SK-N-SH (cell line): ENCODE results near the gene ATP6V1G2. TPM values are rescaled to one million over a fixed set of nuclear protein-coding genes. Genes with fewer than 3 reads are reported as not detected.

ENCODE experiments used
- polyA plus RNA-seq, 3 experiments: library from polyadenylated mRNA; depleted of rRNA; stranded (reverse); fragments of >200 nt; gene quantifications; 2 replicates each; pipeline ENCODE4 v1.2.3, GENCODE V29; 2012
- small RNA-seq, 7 experiments: library from RNA; depleted of rRNA; stranded (forward); fragments of <200 nt; gene quantifications; one replicate each; pipeline ENCODE3, GENCODE V24; 2012

ATP6V1G2 gene
- polyA plus RNA-seq, 1 of the 3 experiments (the other 2 are of a cell fraction), result 13.6 TPM

Small RNAs within 50 kb of the gene (small RNA-seq; reads per million reads assigned to genes)
- gene AL663061.1 (0 reads per million in 7 experiments), gene RF00019 (0 reads per million in 7 experiments), gene SNORD117 (20.1 to 379 (median 33.3) reads per million in 7 experiments), gene SNORD84 (0 reads per million in 7 experiments)

Other genes starting within 250 kb of the ATP6V1G2 start
- 18.7 and 18.9 TPM in 2 replicates for gene HLA-B, start 189.4 kb downstream of the ATP6V1G2 start, polyA plus RNA-seq (2012; rRNA removed)
- gene MICA, start 143.0 kb downstream of the ATP6V1G2 start, polyA plus RNA-seq (2012; rRNA removed), result 28.8 and 32.7 TPM in 2 replicates
- gene MICB, start 48.5 kb downstream of the ATP6V1G2 start, polyA plus RNA-seq (2012; rRNA removed), result 9.7 and 9.9 TPM in 2 replicates
- not detected in 2 replicates for gene MCCD1, start 17.6 kb downstream of the ATP6V1G2 start, polyA plus RNA-seq (2012; rRNA removed)
- gene DDX39B, start 4.6 kb downstream of the ATP6V1G2 start, polyA plus RNA-seq (2012; rRNA removed), result 502 and 556 TPM in 2 replicates
- 14.6 and 17.1 TPM in 2 replicates for gene NFKBIL1, start 1.0 kb upstream of the ATP6V1G2 start, polyA plus RNA-seq (2012; rRNA removed)
- gene LTA, start 25.7 kb upstream of the ATP6V1G2 start, polyA plus RNA-seq (2012; rRNA removed), result not detected in 2 replicates
- gene TNF, start 29.0 kb upstream of the ATP6V1G2 start, polyA plus RNA-seq (2012; rRNA removed), result not detected in 2 replicates
- gene LTB, start 35.8 kb upstream of the ATP6V1G2 start, polyA plus RNA-seq (2012; rRNA removed), result 0.10 and 0.16 TPM in 2 replicates
- gene LST1, start 39.7 kb upstream of the ATP6V1G2 start, polyA plus RNA-seq (2012; rRNA removed), result not detected in 2 replicates
- not detected in 2 replicates for gene NCR3, start 46.4 kb upstream of the ATP6V1G2 start, polyA plus RNA-seq (2012; rRNA removed)
- gene AIF1, start 68.6 kb upstream of the ATP6V1G2 start, polyA plus RNA-seq (2012; rRNA removed), result not detected in 2 replicates
- 36.1 and 76.1 TPM in 2 replicates for gene PRRC2A, start 74.1 kb upstream of the ATP6V1G2 start, polyA plus RNA-seq (2012; rRNA removed)
- gene BAG6, start 106.1 kb upstream of the ATP6V1G2 start, polyA plus RNA-seq (2012; rRNA removed), result 100 and 220 TPM in 2 replicates
- gene APOM, start 109.3 kb upstream of the ATP6V1G2 start, polyA plus RNA-seq (2012; rRNA removed), result 6.8 and 7.2 TPM in 2 replicates
- gene C6orf47, start 114.2 kb upstream of the ATP6V1G2 start, polyA plus RNA-seq (2012; rRNA removed), result 10.3 and 11.5 TPM in 2 replicates
- 18.3 and 19.1 TPM in 2 replicates for gene GPANK1, start 118.4 kb upstream of the ATP6V1G2 start, polyA plus RNA-seq (2012; rRNA removed)
- 97.3 and 101 TPM in 2 replicates for gene CSNK2B, start 119.5 kb upstream of the ATP6V1G2 start, polyA plus RNA-seq (2012; rRNA removed)
- gene LY6G5B, start 123.4 kb upstream of the ATP6V1G2 start, polyA plus RNA-seq (2012; rRNA removed), result 12.7 and 20.6 TPM in 2 replicates
- gene LY6G5C, start 134.5 kb upstream of the ATP6V1G2 start, polyA plus RNA-seq (2012; rRNA removed), result 0.60 and 1.1 TPM in 2 replicates
- gene ABHD16A, start 156.7 kb upstream of the ATP6V1G2 start, polyA plus RNA-seq (2012; rRNA removed), result 49.3 and 52.9 TPM in 2 replicates
- gene LY6G6F, start 160.3 kb upstream of the ATP6V1G2 start, polyA plus RNA-seq (2012; rRNA removed), result not detected in 2 replicates
- gene LY6G6D, start 168.7 kb upstream of the ATP6V1G2 start, polyA plus RNA-seq (2012; rRNA removed), result not detected in 2 replicates
- gene LY6G6C, start 175.1 kb upstream of the ATP6V1G2 start, polyA plus RNA-seq (2012; rRNA removed), result 0.08 TPM in 1 of 2 replicates, not detected in the other
- not detected in 2 replicates for gene MPIG6B, start 176.8 kb upstream of the ATP6V1G2 start, polyA plus RNA-seq (2012; rRNA removed)
- 147 and 180 TPM in 2 replicates for gene DDAH2, start 182.7 kb upstream of the ATP6V1G2 start, polyA plus RNA-seq (2012; rRNA removed)
- gene CLIC1, start 189.9 kb upstream of the ATP6V1G2 start, polyA plus RNA-seq (2012; rRNA removed), result 520 and 569 TPM in 2 replicates
- 16.0 and 19.5 TPM in 2 replicates for gene MSH5, start 193.4 kb upstream of the ATP6V1G2 start, polyA plus RNA-seq (2012; rRNA removed)
- 5.9 and 6.3 TPM in 2 replicates for gene SAPCD1, start 216.0 kb upstream of the ATP6V1G2 start, polyA plus RNA-seq (2012; rRNA removed)
- gene VWA7, start 230.7 kb upstream of the ATP6V1G2 start, polyA plus RNA-seq (2012; rRNA removed), result 0.45 and 0.56 TPM in 2 replicates
- 22.2 and 35.1 TPM in 2 replicates for gene VARS1, start 249.1 kb upstream of the ATP6V1G2 start, polyA plus RNA-seq (2012; rRNA removed)